GM12872 (cell line): ENCODE results near the gene ITIH1.

Experiments
- CTCF ChIP-seq: IDR thresholded peaks from 3 replicates; pipeline ENCODE4 v1.5.1; 2011; ENCODE audit warnings: low read depth, mild to moderate bottlenecking, low read length, moderate library complexity; ENCODE audit not compliant: insufficient read depth

ITIH1 gene

GRCh38 chr3:52801839-52802238 is 24.4 kb downstream of the ITIH1 start:
- no peak for TF ChIP-seq CTCF

DNA sequence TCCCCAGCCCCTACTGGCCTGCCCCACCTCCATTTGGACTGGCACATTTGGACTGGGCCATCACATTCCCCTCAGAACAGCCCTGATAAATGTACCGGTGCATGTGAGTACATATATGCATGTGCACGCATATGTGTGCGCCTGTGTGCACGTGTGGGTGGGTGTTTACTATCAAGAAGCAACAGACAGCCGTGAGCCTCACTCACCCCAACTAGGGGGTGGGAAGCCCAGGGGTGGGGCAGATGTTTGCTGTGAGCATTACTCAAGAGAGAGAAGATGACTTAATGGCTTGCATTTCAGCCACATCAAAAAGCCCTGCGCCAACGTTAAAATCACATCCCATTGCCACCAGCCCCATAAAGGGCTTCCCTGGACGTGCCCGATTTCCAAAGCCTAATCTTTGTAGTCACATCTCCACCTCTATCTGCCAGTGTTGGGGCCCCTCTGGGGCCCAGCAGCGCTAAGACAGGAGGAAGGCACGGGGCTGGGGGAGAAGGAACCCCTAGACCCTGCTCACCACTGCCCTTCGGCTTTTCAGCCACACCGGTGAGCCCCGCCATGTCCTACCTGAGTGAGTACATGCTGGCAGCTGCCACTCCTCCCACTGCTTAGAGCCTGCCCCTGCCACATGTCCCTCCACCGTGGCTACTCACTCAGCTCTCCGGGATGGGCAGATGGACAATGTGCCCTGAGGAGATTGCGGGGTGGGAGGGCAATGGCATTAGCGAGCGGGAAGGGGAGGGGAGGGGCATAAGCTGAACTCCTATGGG is 28.1 kb downstream of the ITIH1 start:
- TF ChIP-seq CTCF, result no peak

GRCh38 chr3:52809149-52809548 is 31.8 kb downstream of the ITIH1 start:
- no peak for TF ChIP-seq CTCF

- no peak for TF ChIP-seq CTCF
Measured at GRCh38 chr3:52809662-52810377, 32.4 kb downstream of the ITIH1 start.

- no peak for TF ChIP-seq CTCF
Measured at GRCh38 chr3:52810923-52811322, 33.5 kb downstream of the ITIH1 start.

GRCh38 chr3:52811452-52812011 is 34.1 kb downstream of the ITIH1 start:
- TF ChIP-seq CTCF, result no peak

DNA sequence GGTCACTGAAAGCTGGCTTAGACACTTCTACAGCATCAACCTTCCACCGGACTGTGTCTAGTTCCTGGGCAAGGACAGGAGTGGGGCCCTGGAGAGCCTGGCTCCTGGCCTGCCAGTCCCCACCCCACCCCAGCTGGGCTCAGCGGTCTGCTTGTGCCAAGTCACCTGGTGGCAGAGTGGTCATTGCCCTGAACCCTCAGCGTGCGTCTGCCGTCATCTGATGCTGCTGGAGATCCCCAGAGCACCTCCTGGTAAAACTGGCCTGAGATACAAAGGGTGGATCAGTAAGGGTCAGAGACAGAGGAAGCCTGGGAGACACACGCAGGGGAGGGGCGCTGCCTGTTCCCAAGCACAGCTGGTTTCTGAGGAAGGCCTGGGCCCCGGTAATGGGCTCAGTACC is 36.4 kb downstream of the ITIH1 start:
- TF ChIP-seq CTCF, result no peak
